Measurements from ENCODE around the gene RHOT1. TPM values are rescaled to one million over a fixed set of nuclear protein-coding genes. Genes with fewer than 3 reads are reported as not detected.

Gene RHOT1
- total and polyA plus RNA-seq, 12 donors, result 32.5 to 76.6 (median 48.5) TPM

DNA sequence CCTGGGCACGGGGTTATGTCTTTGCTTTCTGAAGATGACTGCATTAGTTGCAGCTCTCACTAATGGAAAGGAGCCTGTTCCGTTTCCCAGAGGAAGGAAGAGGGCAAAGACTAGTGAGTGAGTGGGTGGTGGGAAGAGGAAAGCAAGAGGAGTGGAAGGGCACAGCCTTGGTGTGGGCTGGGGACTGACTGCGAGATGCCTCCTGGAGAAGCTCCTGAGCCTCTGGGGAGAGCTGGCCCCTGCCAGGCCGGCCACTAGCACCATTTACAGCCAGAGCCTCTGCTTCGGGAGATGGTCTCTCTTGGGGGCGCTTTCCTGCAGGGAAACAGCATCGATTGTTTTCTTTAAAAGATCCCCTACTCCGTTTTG is 122.5 kb downstream of the RHOT1 start:
- H3K36me3 ChIP-seq, result no peaks in the 10 kb centered on the region
- WGBS, 2 donors, result 26 to 27% methylated on average over 8 of the region's 8 CpGs
- DNase-seq, result no peak
- H3K4me1 ChIP-seq, result peaks cover 10 to 34% (median 23%) of the 10 kb centered on the region in 9 donors
- H3K9me3 ChIP-seq, result no peaks in the 10 kb centered on the region
- no peak overlapping the region for H3K27ac ChIP-seq
- intact Hi-C loops (cut with DNase I), result no loop called here
- no peak for ATAC-seq
- H3K27me3 ChIP-seq, result peaks cover 4 to 77% (median 53%) of the 10 kb centered on the region in 7 donors
- TF ChIP-seq CTCF (IDR thresholded peaks at IDR 0.05), result no peak
- H3K4me3 ChIP-seq, result peak overlapping the region in 9 of 10 donors; percentile 11 to 69 (median 42)

- Histone ChIP-seq H3K36me3 (no peaks in the 10 kb centered on the region), H3K4me1 (peaks cover 10 to 34% (median 23%) of the 10 kb centered on the region in 9 donors), H3K27me3 (peaks cover 4 to 82% (median 53%) of the 10 kb centered on the region in 7 donors), H3K9me3 (no peaks in the 10 kb centered on the region), H3K4me3 (peak within 1 kb of the TSS; percentile 56 to 85 (median 66)), H3K27ac (peak within 1 kb of the TSS in 1 of 10 donors; percentile 9)
- DNase-seq (peak in 1 of 2 donors; percentile 42), ATAC-seq (peak in 7 of 8 donors; percentile 29 to 67 (median 53))
- 2 to 3% methylated on average over 41 to 68 of the region's 68 CpGs for WGBS, 2 donors
- intact Hi-C loops (cut with DNase I), result no loop called here
- no peak for TF ChIP-seq CTCF (IDR thresholded peaks at IDR 0.05)
These were observed 123.1 kb downstream of the RHOT1 start, which contains the start of gene RHBDL3 for GRCh38 chr17:32265192-32265923. Gene RHBDL3, plus strand, starts transcription at chr17:32265832. Its CDS starts 358 bp downstream, at chr17:32266190.

DNA sequence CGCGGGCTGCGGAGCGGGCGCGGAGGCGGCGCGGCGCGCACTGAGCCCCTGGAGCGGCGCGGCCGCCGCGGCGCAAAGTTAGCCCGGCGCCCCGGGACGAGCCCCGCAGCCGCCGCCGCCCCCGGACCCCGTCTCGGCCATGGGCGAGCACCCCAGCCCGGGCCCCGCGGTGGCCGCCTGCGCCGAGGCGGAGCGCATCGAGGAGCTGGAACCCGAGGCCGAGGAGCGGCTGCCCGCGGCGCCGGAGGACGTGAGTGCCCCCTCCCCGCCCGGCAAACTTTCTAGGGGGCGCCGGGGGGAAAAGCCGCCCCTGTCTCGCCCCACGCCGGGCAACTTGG is 123.7 kb downstream of the RHOT1 start:
- peaks cover 4 to 82% (median 56%) of the 10 kb centered on the region in 7 donors for H3K27me3 ChIP-seq
- ATAC-seq, result no peak
- intact Hi-C loops (cut with DNase I), result no loop called here
- no peak overlapping the region for H3K27ac ChIP-seq
- peak overlapping the region; percentile 56 to 85 (median 66) for H3K4me3 ChIP-seq
- H3K36me3 ChIP-seq, result no peaks in the 10 kb centered on the region
- DNase-seq, result no peak
- no peaks in the 10 kb centered on the region for H3K9me3 ChIP-seq
- peaks cover 10 to 34% (median 23%) of the 10 kb centered on the region in 9 donors for H3K4me1 ChIP-seq
- 1% methylated on average over 21 to 54 of the region's 55 CpGs for WGBS, 2 donors
- TF ChIP-seq CTCF (IDR thresholded peaks at IDR 0.05), result no peak

- ATAC-seq, result peak in 1 of 8 donors; percentile 7
- H3K9me3 ChIP-seq, result no peaks in the 10 kb centered on the region
- H3K4me3 ChIP-seq, result peak overlapping the region; percentile 56 to 85 (median 66)
- H3K27me3 ChIP-seq, result peaks cover 4 to 82% (median 56%) of the 10 kb centered on the region in 7 donors
- H3K4me1 ChIP-seq, result peaks cover 10 to 31% (median 23%) of the 10 kb centered on the region in 9 donors
- no peak for TF ChIP-seq CTCF (IDR thresholded peaks at IDR 0.05)
- no peak overlapping the region for H3K27ac ChIP-seq
- intact Hi-C loops (cut with DNase I), result no loop called here
- no peak for DNase-seq
- 1% methylated on average over 77 to 78 of the region's 78 CpGs for WGBS, 2 donors
- no peaks in the 10 kb centered on the region for H3K36me3 ChIP-seq
These were observed 124.3 kb downstream of the RHOT1 start for GRCh38 chr17:32266389-32267301.
